Ascending aorta (tissue), 2 donors: ENCODE data around the gene UBE3A. TPM values are rescaled to one million over a fixed set of nuclear protein-coding genes. Genes with fewer than 3 reads are reported as not detected.

Source experiments
- DNase-seq, 2 donors: peaks; one replicate each; pipeline ENCODE4 v3.0.0-alpha.2; 2019; ENCODE audit warnings: low spot score in 2 of 2
- H3K27ac ChIP-seq, 2 donors: fragments of 200-600 bp; sonication (generic); one replicate each; pipeline ENCODE4 v1.5.1; 2016 to 2017; ENCODE audit warnings: mild to moderate bottlenecking in 1 of 2
- H3K27me3 ChIP-seq: fragments of 200-600 bp; sonication (generic); one replicate; pipeline ENCODE4 v1.5.1; 2017
- H3K36me3 ChIP-seq, 2 donors: fragments of 200-600 bp; sonication (generic); one replicate each; pipeline ENCODE4 v1.5.1; 2016
- H3K4me1 ChIP-seq, 2 donors: fragments of 200-600 bp; sonication (generic); one replicate each; pipeline ENCODE4 v1.5.1; 2016 to 2017; ENCODE audit warnings: mild to moderate bottlenecking in 1 of 2
- H3K4me3 ChIP-seq, 2 donors: fragments of 200-600 bp; sonication (generic); one replicate each; pipeline ENCODE4 v1.5.1; 2016 to 2017; ENCODE audit warnings: mild to moderate bottlenecking in 1 of 2
- H3K9me3 ChIP-seq, 2 donors: fragments of 200-600 bp; sonication (generic); one replicate each; pipeline ENCODE4 v1.5.1; 2016
- CTCF ChIP-seq, 3 experiments: fragments of 200-600 bp in 2 of 3; fragments of 450-650 bp in 1 of 3; sonication (generic) in 2 of 3; IDR thresholded peaks; one replicate each; pipeline ENCODE4 v1.5.1; 2016 to 2019; ENCODE audit warnings: antibody characterized with exemption in 3 of 3, mild to moderate bottlenecking in 1 of 3, moderate library complexity in 1 of 3
- intact Hi-C: fragments of 100-400 bp; cut with DNase I; formaldehyde crosslinking; loops from one replicate; pipeline ENCODE4 v1.15.1; 2023
- total RNA-seq: library from RNA; depleted of rRNA; stranded (reverse); fragments of >200 nt; gene quantifications from one replicate; pipeline ENCODE4 v1.1.0, GENCODE V29; 2016

Gene UBE3A
- total RNA-seq, 1 donor from 2014 or later: 34.1 TPM

DNA sequence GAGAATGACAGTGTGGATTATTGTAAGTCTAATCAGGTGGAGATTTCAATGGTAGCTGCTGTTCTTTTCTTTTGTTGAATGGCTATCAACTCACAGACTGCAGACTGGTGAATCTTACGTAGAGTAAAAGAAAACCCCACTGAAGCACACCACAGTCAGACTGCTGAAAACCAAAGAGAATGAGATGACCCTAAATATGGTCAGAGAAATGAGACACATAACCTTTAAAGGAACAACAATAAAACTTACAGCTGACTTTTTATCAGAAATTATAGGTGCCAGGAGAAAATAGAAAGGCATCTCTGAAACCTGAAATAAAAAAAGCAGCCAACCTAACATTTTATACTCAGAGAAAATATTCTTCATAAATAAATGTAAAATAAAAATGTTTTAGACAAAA is 12.7 kb upstream of the UBE3A start:
- no peak for TF ChIP-seq CTCF (IDR thresholded peaks at IDR 0.05)
- intact Hi-C loops: no loop called here
- H3K27ac ChIP-seq: no peak overlapping the region
- no peak overlapping the region for H3K4me3 ChIP-seq
- no peaks in the 10 kb centered on the region for H3K27me3 ChIP-seq
- H3K4me1 ChIP-seq: no peaks in the 10 kb centered on the region
- peaks cover 0 to 8% of the 10 kb centered on the region in 2 donors for H3K9me3 ChIP-seq
- H3K36me3 ChIP-seq: no peaks in the 10 kb centered on the region
- DNase-seq: no peak

DNA sequence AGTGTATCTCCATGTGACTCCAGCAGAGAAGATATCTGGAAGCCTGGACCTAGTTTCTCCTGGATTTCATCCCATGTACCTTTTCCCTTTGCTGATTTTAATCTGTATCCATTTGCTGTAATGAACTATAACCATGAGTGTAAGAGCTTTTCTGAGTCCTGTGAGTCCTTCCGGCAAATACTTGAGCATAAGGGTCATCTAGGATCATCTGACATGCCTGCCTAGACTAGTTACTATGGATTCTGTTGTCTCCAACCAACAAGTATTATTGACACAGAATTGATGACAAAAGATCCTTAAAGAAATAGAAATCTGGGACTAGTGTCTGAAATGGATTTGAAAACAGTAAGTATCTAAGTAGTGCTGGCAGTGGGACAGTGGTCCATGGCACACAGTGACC is 11.3 kb upstream of the UBE3A start:
- no peak for TF ChIP-seq CTCF (IDR thresholded peaks at IDR 0.05)
- peaks cover 0 to 8% of the 10 kb centered on the region in 2 donors for H3K9me3 ChIP-seq
- H3K27ac ChIP-seq: no peak overlapping the region
- no peak for DNase-seq
- intact Hi-C loops: no loop called here
- H3K4me3 ChIP-seq: no peak overlapping the region
- no peaks in the 10 kb centered on the region for H3K36me3 ChIP-seq
- no peaks in the 10 kb centered on the region for H3K27me3 ChIP-seq
- H3K4me1 ChIP-seq: no peaks in the 10 kb centered on the region

- intact Hi-C loops: no loop called here
- Histone ChIP-seq H3K4me1 (no peaks in the 10 kb centered on the region), H3K36me3 (no peaks in the 10 kb centered on the region)
These were observed 7.3 kb upstream of the UBE3A start for GRCh38 chr15:25446076-25446475.

GRCh38 chr15:25445412-25445811 is 6.6 kb upstream of the UBE3A start:
- H3K27ac ChIP-seq: no peak overlapping the region
- H3K9me3 ChIP-seq: no peaks in the 10 kb centered on the region

More at GRCh38 chr15:25446076-25446475, 7.3 kb upstream of the UBE3A start:
- Histone ChIP-seq H3K27me3 (no peaks in the 10 kb centered on the region), H3K4me3 (no peak overlapping the region), H3K27ac (no peak overlapping the region), H3K9me3 (no peaks in the 10 kb centered on the region)
- TF ChIP-seq CTCF (IDR thresholded peaks at IDR 0.05): no peak
- DNase-seq: no peak

GRCh38 chr15:25441111-25441510 is 2.3 kb upstream of the UBE3A start:
- intact Hi-C loops: no loop called here
- H3K9me3 ChIP-seq: no peaks in the 10 kb centered on the region

More at GRCh38 chr15:25445412-25445811, 6.6 kb upstream of the UBE3A start:
- intact Hi-C loops: no loop called here
- no peak for DNase-seq
- H3K36me3 ChIP-seq: no peaks in the 10 kb centered on the region
- no peaks in the 10 kb centered on the region for H3K27me3 ChIP-seq
- H3K4me1 ChIP-seq: no peaks in the 10 kb centered on the region
- H3K4me3 ChIP-seq: no peak overlapping the region
- TF ChIP-seq CTCF (IDR thresholded peaks at IDR 0.05): no peak

More at GRCh38 chr15:25441111-25441510, 2.3 kb upstream of the UBE3A start:
- Histone ChIP-seq H3K27me3 (no peaks in the 10 kb centered on the region), H3K4me1 (peaks cover 0 to 17% of the 10 kb centered on the region in 2 donors), H3K27ac (no peak overlapping the region), H3K36me3 (no peaks in the 10 kb centered on the region), H3K4me3 (no peak overlapping the region)
- no peak for TF ChIP-seq CTCF (IDR thresholded peaks at IDR 0.05)
- no peak for DNase-seq
